ENCODE data around the gene C11orf24. TPM values are rescaled to one million over a fixed set of nuclear protein-coding genes. Genes with fewer than 3 reads are reported as not detected.

Gene C11orf24
- total and polyA plus RNA-seq, 10 of the 15 experiments (the other 5 are each of a cell fraction or from before 2014, with no cell fraction given), result 4.3 to 104 (median 41.4) TPM

DNA sequence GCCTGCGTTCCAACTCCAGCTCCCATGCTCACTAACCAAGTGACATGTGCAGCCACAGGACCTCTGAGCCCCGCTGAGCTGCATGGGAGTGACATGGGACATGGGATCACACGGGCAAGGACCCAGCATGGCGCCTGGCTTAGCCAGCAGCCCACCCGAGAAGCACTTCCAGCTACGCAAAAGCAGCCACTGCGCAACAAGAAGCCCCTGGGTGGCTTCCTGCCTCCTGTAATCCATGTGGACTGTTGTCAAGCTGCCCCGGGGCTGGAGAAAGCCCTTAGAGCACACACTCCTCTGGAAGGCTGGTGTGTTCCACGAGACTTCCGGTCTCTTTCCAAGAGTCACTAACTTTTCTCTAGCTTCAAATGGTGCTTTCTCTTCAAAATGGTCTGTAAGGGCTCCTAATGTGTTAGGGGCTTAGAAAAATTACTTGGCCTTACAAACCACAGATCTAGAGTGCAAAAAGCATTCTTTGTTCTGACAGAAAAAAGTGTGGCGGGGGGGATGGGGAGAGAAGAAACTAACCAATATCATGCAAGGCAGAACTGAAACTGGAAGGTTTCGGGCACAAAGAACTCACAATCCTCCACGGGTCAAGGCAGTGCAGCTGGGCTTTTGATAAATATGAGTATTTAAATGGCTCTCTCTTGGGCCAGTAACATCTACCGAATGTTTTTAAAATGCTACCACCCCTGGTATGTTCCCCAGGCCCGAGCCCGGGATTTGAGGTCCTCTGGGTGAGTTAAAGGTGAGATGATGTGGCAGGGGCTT is 5.5 kb downstream of the C11orf24 start (continued):
- TF ChIP-seq, protein P1, sequence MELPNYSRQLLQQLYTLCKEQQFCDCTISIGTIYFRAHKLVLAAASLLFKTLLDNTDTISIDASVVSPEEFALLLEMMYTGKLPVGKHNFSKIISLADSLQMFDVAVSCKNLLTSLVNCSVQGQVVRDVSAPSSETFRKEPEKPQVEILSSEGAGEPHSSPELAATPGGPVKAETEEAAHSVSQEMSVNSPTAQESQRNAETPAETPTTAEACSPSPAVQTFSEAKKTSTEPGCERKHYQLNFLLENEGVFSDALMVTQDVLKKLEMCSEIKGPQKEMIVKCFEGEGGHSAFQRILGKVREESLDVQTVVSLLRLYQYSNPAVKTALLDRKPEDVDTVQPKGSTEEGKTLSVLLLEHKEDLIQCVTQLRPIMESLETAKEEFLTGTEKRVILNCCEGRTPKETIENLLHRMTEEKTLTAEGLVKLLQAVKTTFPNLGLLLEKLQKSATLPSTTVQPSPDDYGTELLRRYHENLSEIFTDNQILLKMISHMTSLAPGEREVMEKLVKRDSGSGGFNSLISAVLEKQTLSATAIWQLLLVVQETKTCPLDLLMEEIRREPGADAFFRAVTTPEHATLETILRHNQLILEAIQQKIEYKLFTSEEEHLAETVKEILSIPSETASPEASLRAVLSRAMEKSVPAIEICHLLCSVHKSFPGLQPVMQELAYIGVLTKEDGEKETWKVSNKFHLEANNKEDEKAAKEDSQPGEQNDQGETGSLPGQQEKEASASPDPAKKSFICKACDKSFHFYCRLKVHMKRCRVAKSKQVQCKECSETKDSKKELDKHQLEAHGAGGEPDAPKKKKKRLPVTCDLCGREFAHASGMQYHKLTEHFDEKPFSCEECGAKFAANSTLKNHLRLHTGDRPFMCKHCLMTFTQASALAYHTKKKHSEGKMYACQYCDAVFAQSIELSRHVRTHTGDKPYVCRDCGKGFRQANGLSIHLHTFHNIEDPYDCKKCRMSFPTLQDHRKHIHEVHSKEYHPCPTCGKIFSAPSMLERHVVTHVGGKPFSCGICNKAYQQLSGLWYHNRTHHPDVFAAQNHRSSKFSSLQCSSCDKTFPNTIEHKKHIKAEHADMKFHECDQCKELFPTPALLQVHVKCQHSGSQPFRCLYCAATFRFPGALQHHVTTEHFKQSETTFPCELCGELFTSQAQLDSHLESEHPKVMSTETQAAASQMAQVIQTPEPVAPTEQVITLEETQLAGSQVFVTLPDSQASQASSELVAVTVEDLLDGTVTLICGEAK (IDR thresholded peaks at IDR 0.05; ENCODE audit: borderline replicate concordance), result no peak
- no peak for TF ChIP-seq SREBF2 (IDR thresholded peaks at IDR 0.05; ENCODE audit: low read length)
- TF ChIP-seq NFXL1 (IDR thresholded peaks at IDR 0.05; ENCODE audit: borderline replicate concordance), result no peak
- no peak for TF ChIP-seq PAX5 (IDR thresholded peaks at IDR 0.05; ENCODE audit: borderline replicate concordance, low read depth, low read length)
- TF ChIP-seq, protein P2, sequence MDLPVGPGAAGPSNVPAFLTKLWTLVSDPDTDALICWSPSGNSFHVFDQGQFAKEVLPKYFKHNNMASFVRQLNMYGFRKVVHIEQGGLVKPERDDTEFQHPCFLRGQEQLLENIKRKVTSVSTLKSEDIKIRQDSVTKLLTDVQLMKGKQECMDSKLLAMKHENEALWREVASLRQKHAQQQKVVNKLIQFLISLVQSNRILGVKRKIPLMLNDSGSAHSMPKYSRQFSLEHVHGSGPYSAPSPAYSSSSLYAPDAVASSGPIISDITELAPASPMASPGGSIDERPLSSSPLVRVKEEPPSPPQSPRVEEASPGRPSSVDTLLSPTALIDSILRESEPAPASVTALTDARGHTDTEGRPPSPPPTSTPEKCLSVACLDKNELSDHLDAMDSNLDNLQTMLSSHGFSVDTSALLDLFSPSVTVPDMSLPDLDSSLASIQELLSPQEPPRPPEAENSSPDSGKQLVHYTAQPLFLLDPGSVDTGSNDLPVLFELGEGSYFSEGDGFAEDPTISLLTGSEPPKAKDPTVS (IDR thresholded peaks at IDR 0.05; ENCODE audit: low read depth, low read length), result no peak
- TF ChIP-seq SP1 (IDR thresholded peaks at IDR 0.05; ENCODE audit: low read depth, low read length), result peak; percentile 55
- no peak for TF ChIP-seq KDM1A (IDR thresholded peaks at IDR 0.05; ENCODE audit: borderline replicate concordance)
- no peak; the same call in 1 of the 2 replicates for TF ChIP-seq BACH1 (IDR thresholded peaks at IDR 0.05; ENCODE audit: borderline replicate concordance)
- TF ChIP-seq, protein P3, sequence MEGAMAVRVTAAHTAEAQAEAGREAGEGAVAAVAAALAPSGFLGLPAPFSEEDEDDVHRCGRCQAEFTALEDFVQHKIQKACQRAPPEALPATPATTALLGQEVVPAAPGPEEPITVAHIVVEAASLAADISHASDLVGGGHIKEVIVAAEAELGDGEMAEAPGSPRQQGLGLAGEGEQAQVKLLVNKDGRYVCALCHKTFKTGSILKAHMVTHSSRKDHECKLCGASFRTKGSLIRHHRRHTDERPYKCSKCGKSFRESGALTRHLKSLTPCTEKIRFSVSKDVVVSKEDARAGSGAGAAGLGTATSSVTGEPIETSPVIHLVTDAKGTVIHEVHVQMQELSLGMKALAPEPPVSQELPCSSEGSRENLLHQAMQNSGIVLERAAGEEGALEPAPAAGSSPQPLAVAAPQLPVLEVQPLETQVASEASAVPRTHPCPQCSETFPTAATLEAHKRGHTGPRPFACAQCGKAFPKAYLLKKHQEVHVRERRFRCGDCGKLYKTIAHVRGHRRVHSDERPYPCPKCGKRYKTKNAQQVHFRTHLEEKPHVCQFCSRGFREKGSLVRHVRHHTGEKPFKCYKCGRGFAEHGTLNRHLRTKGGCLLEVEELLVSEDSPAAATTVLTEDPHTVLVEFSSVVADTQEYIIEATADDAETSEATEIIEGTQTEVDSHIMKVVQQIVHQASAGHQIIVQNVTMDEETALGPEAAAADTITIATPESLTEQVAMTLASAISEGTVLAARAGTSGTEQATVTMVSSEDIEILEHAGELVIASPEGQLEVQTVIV (IDR thresholded peaks at IDR 0.05; ENCODE audit: borderline replicate concordance, partially characterized antibody), result no peak
- peak; percentile 77 for TF ChIP-seq TBL1XR1 (IDR thresholded peaks at IDR 0.05; ENCODE audit: low read depth, low read length)
- TF ChIP-seq, protein P4, sequence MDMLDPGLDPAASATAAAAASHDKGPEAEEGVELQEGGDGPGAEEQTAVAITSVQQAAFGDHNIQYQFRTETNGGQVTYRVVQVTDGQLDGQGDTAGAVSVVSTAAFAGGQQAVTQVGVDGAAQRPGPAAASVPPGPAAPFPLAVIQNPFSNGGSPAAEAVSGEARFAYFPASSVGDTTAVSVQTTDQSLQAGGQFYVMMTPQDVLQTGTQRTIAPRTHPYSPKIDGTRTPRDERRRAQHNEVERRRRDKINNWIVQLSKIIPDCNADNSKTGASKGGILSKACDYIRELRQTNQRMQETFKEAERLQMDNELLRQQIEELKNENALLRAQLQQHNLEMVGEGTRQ (IDR thresholded peaks at IDR 0.05; ENCODE audit: borderline replicate concordance, low read depth, low read length), result no peak
- TF ChIP-seq IKZF1 (conservative IDR thresholded peaks at IDR 0.05), result peak; percentile 76
- peak; percentile 83 for TF ChIP-seq NR2F1 (conservative IDR thresholded peaks at IDR 0.05)
- TF ChIP-seq KLF5 (IDR thresholded peaks at IDR 0.05; ENCODE audit: partially characterized antibody), result no peak
- TF ChIP-seq, protein P5, sequence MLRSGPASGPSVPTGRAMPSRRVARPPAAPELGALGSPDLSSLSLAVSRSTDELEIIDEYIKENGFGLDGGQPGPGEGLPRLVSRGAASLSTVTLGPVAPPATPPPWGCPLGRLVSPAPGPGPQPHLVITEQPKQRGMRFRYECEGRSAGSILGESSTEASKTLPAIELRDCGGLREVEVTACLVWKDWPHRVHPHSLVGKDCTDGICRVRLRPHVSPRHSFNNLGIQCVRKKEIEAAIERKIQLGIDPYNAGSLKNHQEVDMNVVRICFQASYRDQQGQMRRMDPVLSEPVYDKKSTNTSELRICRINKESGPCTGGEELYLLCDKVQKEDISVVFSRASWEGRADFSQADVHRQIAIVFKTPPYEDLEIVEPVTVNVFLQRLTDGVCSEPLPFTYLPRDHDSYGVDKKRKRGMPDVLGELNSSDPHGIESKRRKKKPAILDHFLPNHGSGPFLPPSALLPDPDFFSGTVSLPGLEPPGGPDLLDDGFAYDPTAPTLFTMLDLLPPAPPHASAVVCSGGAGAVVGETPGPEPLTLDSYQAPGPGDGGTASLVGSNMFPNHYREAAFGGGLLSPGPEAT (IDR thresholded peaks at IDR 0.05; ENCODE audit: low read depth), result peak; percentile 87
- peak; percentile 71 to 81; a peak in 3 of 4 replicates for TF ChIP-seq EP300 (IDR thresholded peaks at IDR 0.05; ENCODE audit: borderline replicate concordance in 1 of 2, control insufficient read depth in 1 of 2, low read depth in 2 of 2, low read length in 2 of 2)
- no peak for TF ChIP-seq MTA3 (IDR thresholded peaks at IDR 0.05; ENCODE audit: borderline replicate concordance, low read length)
- peak; percentile 69; the same call in 1 of the 2 replicates for TF ChIP-seq NFIC (IDR thresholded peaks at IDR 0.05; ENCODE audit: low read depth, low read length)
